ENCODE results near the gene GHRL.

GHRL gene

DNA sequence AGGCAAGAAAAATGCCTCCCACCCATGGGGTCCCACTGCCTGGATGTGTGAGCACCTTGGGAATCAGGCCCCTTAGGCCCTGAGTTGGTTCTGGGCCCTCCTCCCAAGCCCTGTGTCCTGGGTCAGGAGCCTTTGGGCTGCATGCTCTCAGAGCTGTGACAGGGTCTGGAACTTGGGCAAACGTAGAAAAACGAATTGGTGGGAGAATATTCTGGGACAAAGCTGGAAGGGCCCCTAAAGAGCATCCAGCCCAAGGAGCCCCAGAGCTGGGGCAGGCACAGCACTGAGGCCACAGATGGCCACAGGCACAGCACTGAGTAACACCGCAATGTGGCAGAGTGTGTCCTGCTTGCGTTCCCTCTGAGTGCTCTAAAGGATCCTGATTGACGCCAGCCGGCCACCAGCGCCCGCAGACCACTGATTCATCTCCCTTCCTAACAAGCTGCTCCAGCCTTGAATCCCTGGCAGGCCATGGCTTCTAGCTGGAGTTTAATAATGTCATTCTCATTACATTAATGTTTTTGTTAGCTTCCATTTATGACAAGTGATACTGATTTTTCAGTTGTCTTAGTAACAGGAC, 46.7 kb upstream of the GHRL start:
- Histone ChIP-seq H3K9ac (no peak overlapping the region), H2AFZ (no peak overlapping the region), H3K36me3 (ENCODE audit: control insufficient read depth, insufficient read depth, low read length) (no peaks in the 10 kb centered on the region), H3K4me3 (ENCODE audit: low read depth, low read length) (no peak overlapping the region), H3K27me3 (ENCODE audit: control insufficient read depth, insufficient read depth, low read length) (no peaks in the 10 kb centered on the region), H3K79me2 (no peaks in the 10 kb centered on the region), H3K4me1 (no peaks in the 10 kb centered on the region), H3K4me2 (ENCODE audit: low read length) (no peak overlapping the region), H3K27ac (no peak overlapping the region), H3K9me3 (ENCODE audit: control insufficient read depth, low read length) (no peaks in the 10 kb centered on the region)
- TF ChIP-seq, protein P1, sequence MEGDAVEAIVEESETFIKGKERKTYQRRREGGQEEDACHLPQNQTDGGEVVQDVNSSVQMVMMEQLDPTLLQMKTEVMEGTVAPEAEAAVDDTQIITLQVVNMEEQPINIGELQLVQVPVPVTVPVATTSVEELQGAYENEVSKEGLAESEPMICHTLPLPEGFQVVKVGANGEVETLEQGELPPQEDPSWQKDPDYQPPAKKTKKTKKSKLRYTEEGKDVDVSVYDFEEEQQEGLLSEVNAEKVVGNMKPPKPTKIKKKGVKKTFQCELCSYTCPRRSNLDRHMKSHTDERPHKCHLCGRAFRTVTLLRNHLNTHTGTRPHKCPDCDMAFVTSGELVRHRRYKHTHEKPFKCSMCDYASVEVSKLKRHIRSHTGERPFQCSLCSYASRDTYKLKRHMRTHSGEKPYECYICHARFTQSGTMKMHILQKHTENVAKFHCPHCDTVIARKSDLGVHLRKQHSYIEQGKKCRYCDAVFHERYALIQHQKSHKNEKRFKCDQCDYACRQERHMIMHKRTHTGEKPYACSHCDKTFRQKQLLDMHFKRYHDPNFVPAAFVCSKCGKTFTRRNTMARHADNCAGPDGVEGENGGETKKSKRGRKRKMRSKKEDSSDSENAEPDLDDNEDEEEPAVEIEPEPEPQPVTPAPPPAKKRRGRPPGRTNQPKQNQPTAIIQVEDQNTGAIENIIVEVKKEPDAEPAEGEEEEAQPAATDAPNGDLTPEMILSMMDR (IDR thresholded peaks at IDR 0.05): no peak

DNA sequence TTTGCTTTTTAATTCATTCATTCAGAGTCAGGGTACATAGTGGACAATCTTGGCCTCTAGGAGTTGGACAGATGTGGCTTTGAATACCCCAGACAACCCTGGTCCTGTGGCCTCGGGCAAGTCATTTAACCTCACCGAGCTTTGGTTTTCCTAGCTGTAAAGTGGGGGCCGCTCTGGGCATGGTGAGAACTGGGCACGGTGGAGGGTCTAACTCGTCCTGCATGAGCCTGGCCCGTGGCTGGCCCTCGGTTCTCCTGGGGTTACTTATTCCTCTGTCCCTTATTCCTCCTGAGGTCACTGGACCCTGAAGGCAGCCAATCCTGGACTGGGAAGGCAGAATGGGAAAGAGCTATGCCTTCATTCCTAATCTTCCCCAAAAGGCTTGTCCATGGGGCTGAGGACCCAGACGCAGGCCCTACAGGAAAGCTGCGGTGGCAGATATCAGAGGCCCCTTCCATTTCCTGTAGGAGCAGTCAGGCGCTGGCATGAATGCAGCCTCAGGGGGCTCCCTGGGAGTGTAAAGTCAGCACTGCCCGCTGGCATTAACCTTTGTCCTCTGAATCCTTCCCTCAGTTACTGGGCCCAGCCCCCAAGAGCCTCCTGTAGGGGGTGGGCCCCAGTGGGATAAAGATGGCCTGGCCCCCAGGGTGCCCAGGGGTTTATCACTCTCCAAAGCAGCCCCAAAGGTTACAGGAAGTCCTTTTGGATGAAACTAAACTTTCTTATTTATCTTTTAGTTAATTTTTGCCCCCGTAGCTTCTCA, 46.0 kb upstream of the GHRL start:
- H3K4me3 ChIP-seq (ENCODE audit: low read depth, low read length): no peak overlapping the region
- TF ChIP-seq, protein P1 (IDR thresholded peaks at IDR 0.05): no peak
- H2AFZ ChIP-seq: no peak overlapping the region
- H3K27ac ChIP-seq: no peak overlapping the region
- no peak overlapping the region for H3K9ac ChIP-seq
- H3K36me3 ChIP-seq (ENCODE audit: control insufficient read depth, insufficient read depth, low read length): no peaks in the 10 kb centered on the region
- H3K4me2 ChIP-seq (ENCODE audit: low read length): no peak overlapping the region
- no peaks in the 10 kb centered on the region for H3K27me3 ChIP-seq (ENCODE audit: control insufficient read depth, insufficient read depth, low read length)
- no peaks in the 10 kb centered on the region for H3K9me3 ChIP-seq (ENCODE audit: control insufficient read depth, low read length)
- H3K4me1 ChIP-seq: no peaks in the 10 kb centered on the region
- no peaks in the 10 kb centered on the region for H3K79me2 ChIP-seq

DNA sequence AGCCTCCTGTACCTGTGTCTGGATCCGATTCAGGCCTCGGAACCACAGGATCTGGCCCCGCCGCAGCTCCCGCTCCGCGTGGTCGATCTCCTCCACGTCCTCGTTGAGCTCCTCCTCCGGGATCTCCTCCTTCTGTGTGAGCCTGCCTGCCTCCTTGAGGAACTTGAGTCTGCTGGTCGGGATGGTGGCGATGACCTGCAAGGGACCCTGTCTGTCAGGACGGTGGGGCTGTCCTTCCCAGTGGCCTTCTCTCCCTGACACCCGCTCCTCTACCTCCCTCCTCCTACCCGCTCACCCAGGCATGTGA, 45.4 kb upstream of the GHRL start:
- Histone ChIP-seq H3K4me3 (ENCODE audit: low read depth, low read length) (no peak overlapping the region), H3K9ac (no peak overlapping the region), H3K9me3 (ENCODE audit: control insufficient read depth, low read length) (no peaks in the 10 kb centered on the region), H2AFZ (no peak overlapping the region), H3K4me1 (no peaks in the 10 kb centered on the region), H3K79me2 (no peaks in the 10 kb centered on the region), H3K36me3 (ENCODE audit: control insufficient read depth, insufficient read depth, low read length) (no peaks in the 10 kb centered on the region), H3K4me2 (ENCODE audit: low read length) (no peak overlapping the region), H3K27ac (no peak overlapping the region), H3K27me3 (ENCODE audit: control insufficient read depth, insufficient read depth, low read length) (no peaks in the 10 kb centered on the region)
- TF ChIP-seq, protein P1 (IDR thresholded peaks at IDR 0.05): no peak

DNA sequence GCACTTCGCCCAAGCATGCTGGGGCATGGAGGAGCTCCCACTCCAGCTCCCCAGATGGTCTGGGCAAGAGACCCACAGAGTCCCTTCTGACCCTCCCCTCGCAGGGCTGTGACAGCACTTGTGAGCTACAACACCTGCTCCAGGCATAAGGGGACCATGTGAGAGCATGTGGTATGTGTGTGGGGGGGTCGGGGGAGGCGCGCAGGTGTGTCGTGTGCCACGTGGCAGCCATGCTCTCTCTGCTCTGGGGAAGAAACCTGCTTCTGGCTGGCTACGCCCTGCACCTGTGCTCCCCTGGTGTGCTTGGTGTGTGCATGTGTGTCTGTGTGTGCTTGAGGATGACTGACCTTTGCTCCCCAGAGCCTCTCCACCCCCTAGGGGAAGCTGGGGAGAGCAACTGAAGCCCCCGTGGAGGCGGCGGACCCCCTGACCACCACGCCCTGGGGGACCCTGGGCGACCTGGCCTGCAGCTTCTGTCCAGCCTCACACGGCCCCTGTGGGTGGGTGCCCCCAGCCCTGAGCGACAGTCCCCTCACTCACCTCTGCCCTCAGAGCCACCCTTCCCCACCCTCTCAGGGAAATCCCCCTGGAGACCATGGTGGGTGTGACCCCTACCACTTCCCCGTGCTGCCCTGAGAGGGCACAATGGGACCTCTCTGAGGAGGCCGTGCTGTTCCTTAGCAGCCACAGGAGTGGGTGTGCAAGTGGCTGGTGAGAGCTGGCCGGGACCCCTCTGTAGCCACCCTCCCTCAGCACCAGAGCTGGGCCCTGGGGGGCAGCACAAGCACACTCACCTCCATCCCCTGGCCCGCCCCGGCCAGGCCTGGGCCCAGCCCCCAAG, 44.8 kb upstream of the GHRL start:
- H3K4me3 ChIP-seq (ENCODE audit: low read depth, low read length): no peak overlapping the region
- no peaks in the 10 kb centered on the region for H3K9me3 ChIP-seq (ENCODE audit: control insufficient read depth, low read length)
- no peaks in the 10 kb centered on the region for H3K36me3 ChIP-seq (ENCODE audit: control insufficient read depth, insufficient read depth, low read length)
- TF ChIP-seq, protein P1 (IDR thresholded peaks at IDR 0.05): no peak
- H3K9ac ChIP-seq: no peak overlapping the region
- no peak overlapping the region for H3K4me2 ChIP-seq (ENCODE audit: low read length)
- H2AFZ ChIP-seq: no peak overlapping the region
- no peaks in the 10 kb centered on the region for H3K79me2 ChIP-seq
- H3K27me3 ChIP-seq (ENCODE audit: control insufficient read depth, insufficient read depth, low read length): no peaks in the 10 kb centered on the region
- H3K4me1 ChIP-seq: no peaks in the 10 kb centered on the region
- no peak overlapping the region for H3K27ac ChIP-seq
